DND-41 (cell line): Measurements from ENCODE around the gene OVAAL.
"Not testable (repeated sequence)": the region's sequence is repeated elsewhere in the genome, so short reads cannot be mapped to it uniquely, and the experiment has no call there.

Experiments
- ATAC-seq: fragments of 200-7000 bp; cut with Tn5 transposase; 3 replicates; pipeline ENCODE4 v1.9.1; 2021; ENCODE audit warnings: low read depth; ENCODE audit not compliant: insufficient read depth
- DNase-seq: peaks from one replicate; pipeline ENCODE4 v3.0.0-alpha.2; 2020
- H2AFZ ChIP-seq: 2 replicates; pipeline ENCODE4 v1.6.0; 2012; ENCODE audit warnings: low read depth, low read length
- H3K27ac ChIP-seq: 2 replicates; pipeline ENCODE4 v1.5.1; 2012; ENCODE audit warnings: low read length, inconsistent platforms
- H3K27me3 ChIP-seq: fragments of 200-600 bp; sonication (generic); 2 replicates; pipeline ENCODE4 v1.6.0; 2012; ENCODE audit warnings: low read length, mild to moderate bottlenecking, inconsistent platforms; ENCODE audit not compliant: insufficient read depth, poor library complexity
- H3K36me3 ChIP-seq: 2 replicates; pipeline ENCODE4 v1.5.1; 2012; ENCODE audit warnings: low read length, inconsistent platforms; ENCODE audit not compliant: insufficient read depth
- H3K4me1 ChIP-seq: 2 replicates; pipeline ENCODE4 v1.5.1; 2012; ENCODE audit warnings: mild to moderate bottlenecking, low read length; ENCODE audit not compliant: insufficient read depth
- H3K4me2 ChIP-seq: 2 replicates; pipeline ENCODE4 v1.6.0; 2012; ENCODE audit warnings: mild to moderate bottlenecking, moderate library complexity, low read length, inconsistent platforms; ENCODE audit not compliant: insufficient read depth
- H3K4me3 ChIP-seq, 2 experiments: fragments of 200-600 bp in 1 of 2; shearing (Covaris generic) in 1 of 2; 2 replicates each; pipeline ENCODE4 v1.5.1; 2012 to 2016; ENCODE audit warnings: inconsistent platforms in 2 of 2, low read length in 2 of 2, mild to moderate bottlenecking in 2 of 2, low read depth in 1 of 2, moderate library complexity in 1 of 2
- H3K79me2 ChIP-seq: 2 replicates; pipeline ENCODE4 v1.6.0; 2012; ENCODE audit warnings: low read length, inconsistent platforms; ENCODE audit not compliant: insufficient read depth
- H3K9ac ChIP-seq: 2 replicates; pipeline ENCODE4 v1.6.0; 2012; ENCODE audit warnings: low read depth, mild to moderate bottlenecking, inconsistent platforms, low read length, moderate library complexity
- H3K9me3 ChIP-seq: 2 replicates; pipeline ENCODE4 v1.5.1; 2012; ENCODE audit warnings: low read length, moderate library complexity, mild to moderate bottlenecking, inconsistent platforms; ENCODE audit not compliant: insufficient read depth, severe bottlenecking
- H4K20me1 ChIP-seq: 2 replicates; pipeline ENCODE4 v1.6.0; 2012; ENCODE audit warnings: low read length; ENCODE audit not compliant: insufficient read depth
- CTCF ChIP-seq: IDR thresholded peaks from 2 replicates; pipeline ENCODE4 v1.5.1; 2012; ENCODE audit warnings: borderline replicate concordance, low read length, moderate library complexity, mild to moderate bottlenecking; ENCODE audit not compliant: poor library complexity, severe bottlenecking; ENCODE audit errors: extremely low read depth
- EZH2 ChIP-seq: IDR thresholded peaks from 3 replicates; pipeline ENCODE4 v1.6.1; 2012; ENCODE audit warnings: borderline replicate concordance, low read depth, mild to moderate bottlenecking, moderate library complexity, low read length, inconsistent platforms; ENCODE audit not compliant: severe bottlenecking

The OVAAL gene

DNA sequence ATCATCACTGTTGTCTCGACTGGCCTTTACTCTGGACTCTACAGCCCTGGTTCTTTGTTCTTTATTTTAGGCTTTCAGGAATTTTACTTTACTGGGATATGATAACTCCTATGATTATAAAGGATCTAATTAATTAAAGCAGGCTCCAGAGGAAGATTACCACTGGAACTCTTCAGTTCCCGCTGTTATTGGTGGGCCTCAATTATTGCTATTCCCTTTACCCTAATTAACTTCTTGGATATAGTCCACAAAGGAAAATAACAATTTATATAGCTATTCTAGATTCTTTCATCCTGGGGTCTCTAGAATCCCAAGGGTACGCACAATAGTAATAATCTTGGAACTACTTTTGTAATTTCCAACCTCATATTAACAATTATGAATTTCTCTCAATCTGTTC, 8.5 kb upstream of the OVAAL start:
- no peak for DNase-seq
- H3K9ac ChIP-seq = no peak overlapping the region
- no peaks in the 10 kb centered on the region for H3K4me1 ChIP-seq
- H3K27ac ChIP-seq = no peak overlapping the region
- H3K4me2 ChIP-seq = no peak overlapping the region
- H4K20me1 ChIP-seq = no peaks in the 10 kb centered on the region
- no peak overlapping the region for H3K4me3 ChIP-seq
- H3K36me3 ChIP-seq = no peaks in the 10 kb centered on the region
- TF ChIP-seq EZH2 = no peak
- TF ChIP-seq CTCF = no peak
- H2AFZ ChIP-seq = no peak overlapping the region
- H3K9me3 ChIP-seq = no peaks in the 10 kb centered on the region
- no peak for ATAC-seq
- H3K27me3 ChIP-seq = no peaks in the 10 kb centered on the region
- H3K79me2 ChIP-seq = no peaks in the 10 kb centered on the region

DNA sequence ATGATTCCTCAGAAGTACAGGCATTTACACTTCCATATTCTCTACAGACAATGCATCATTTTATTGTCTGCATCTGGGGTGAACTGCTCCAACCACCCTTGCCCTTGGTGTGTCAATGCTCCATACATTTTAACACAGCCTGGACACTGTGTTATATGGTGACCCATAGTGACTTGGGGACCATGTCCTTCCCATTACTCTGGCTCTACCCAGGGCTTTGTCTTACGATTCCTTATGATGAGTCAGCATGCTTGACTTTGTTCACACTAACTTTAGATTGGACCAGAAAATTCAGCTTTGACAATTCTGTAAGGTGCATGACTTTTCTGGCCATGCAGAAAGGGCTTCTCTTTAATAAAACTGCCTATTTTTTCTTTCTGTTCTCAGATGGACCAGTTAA, 6.8 kb upstream of the OVAAL start:
- Histone ChIP-seq H3K9ac (no peak overlapping the region), H3K27ac (no peak overlapping the region), H3K27me3 (no peaks in the 10 kb centered on the region), H3K4me2 (no peak overlapping the region), H2AFZ (no peak overlapping the region), H4K20me1 (no peaks in the 10 kb centered on the region), H3K4me1 (no peaks in the 10 kb centered on the region), H3K79me2 (no peaks in the 10 kb centered on the region), H3K4me3 (no peak overlapping the region), H3K36me3 (no peaks in the 10 kb centered on the region), H3K9me3 (no peaks in the 10 kb centered on the region)
- ATAC-seq = no peak
- TF ChIP-seq CTCF = no peak
- TF ChIP-seq EZH2 = no peak
- DNase-seq = no peak

- H3K27me3 ChIP-seq, H3K4me1 ChIP-seq, H3K36me3 ChIP-seq, H2AFZ ChIP-seq, DNase-seq, H3K79me2 ChIP-seq, ATAC-seq, H3K4me3 ChIP-seq, H3K9ac ChIP-seq, H4K20me1 ChIP-seq, H3K9me3 ChIP-seq, H3K27ac ChIP-seq, H3K4me2 ChIP-seq: not testable (repeated sequence)
These were observed 5.7 kb upstream of the OVAAL start for GRCh38 chr1:180553046-180553445.

GRCh38 chr1:180555411-180555810, 3.4 kb upstream of the OVAAL start:
- no peaks in the 10 kb centered on the region for H3K9me3 ChIP-seq
- no peak for DNase-seq
- no peaks in the 10 kb centered on the region for H3K27me3 ChIP-seq
- no peak for ATAC-seq
- no peak overlapping the region for H3K27ac ChIP-seq
- TF ChIP-seq EZH2 = no peak
- no peak for TF ChIP-seq CTCF
- no peak overlapping the region for H2AFZ ChIP-seq
- H3K4me2 ChIP-seq = no peak overlapping the region
- H3K79me2 ChIP-seq = no peaks in the 10 kb centered on the region
- H3K9ac ChIP-seq = no peak overlapping the region
- no peaks in the 10 kb centered on the region for H3K4me1 ChIP-seq
- H3K36me3 ChIP-seq = no peaks in the 10 kb centered on the region
- H3K4me3 ChIP-seq = no peak overlapping the region
- H4K20me1 ChIP-seq = no peaks in the 10 kb centered on the region
